HG02759 (cell line): ENCODE results near the gene KAT2A.

Experiments used
- ATAC-seq: cut with Tn5 transposase; IDR thresholded peaks from one replicate; pipeline ENCODE4 v1.9.1; 2021; ENCODE audit warnings: mild to moderate bottlenecking, moderate library complexity; ENCODE audit not compliant: unreplicated experiment

KAT2A gene

DNA sequence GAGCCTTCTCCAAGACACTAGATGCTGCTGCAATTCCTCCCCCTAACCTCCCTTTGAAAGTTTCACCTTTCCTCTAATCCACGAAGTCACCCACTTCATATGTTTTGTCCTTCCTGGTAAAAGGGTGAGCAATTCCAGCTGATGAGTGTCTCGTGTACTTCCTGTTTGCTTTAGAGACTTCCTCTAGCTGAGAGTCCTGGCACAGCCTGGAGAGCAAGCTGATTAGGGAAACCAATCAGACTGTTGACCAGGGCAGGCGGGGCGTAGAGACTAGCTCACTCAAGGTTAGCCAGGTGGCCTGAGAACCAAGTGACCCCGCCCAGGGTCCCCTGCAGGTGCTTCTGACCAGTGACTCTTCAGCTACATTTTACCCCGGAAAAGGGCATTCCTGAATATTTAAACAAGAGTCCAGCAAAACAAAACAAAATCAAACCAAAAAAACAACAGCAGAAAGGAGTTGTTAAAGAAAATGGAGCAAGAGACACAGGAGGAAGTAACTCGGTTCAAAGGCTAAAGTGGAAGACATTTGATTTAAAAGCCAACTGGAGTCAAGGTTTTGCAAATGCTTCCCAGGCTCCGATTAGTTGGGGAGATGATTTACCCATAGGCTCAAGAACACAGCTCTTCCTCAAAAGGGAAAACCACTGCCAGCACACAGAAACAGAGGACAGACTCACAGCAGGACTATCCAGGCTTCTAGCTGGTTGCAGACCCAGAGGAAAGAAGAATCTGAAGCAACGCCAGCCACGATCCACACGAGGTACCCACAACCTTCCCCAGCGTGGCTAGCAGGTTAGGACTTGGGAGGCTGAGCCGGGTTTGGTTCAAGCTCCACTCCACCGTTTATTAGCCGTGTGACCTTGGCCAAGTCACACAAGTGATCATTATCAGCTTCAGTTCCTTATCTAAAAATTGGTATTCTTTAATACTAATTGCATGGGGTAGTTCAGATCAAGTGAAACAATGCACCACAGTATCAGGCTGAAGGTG, 14.8 kb upstream of the KAT2A start:
- ATAC-seq = no peak

DNA sequence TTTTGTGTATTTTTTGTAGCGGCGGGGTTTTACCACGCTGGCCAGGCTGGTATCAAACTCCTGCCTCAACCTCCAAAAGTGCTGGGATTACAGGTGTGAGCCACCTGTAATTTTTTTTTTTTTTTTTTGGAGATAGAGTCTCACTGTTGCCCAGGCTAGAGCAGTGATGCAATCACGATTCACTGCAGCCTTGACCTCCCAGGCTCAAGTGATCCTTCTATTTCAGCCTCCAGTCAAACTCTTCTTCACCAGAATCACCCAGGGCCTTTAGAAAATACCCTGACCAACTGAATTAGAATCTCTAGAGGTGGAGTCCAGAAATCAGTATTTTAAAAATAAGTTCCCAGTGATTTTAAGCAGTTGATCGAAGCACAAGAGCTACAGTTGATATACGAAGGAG, 14.0 kb upstream of the KAT2A start:
- ATAC-seq = no peak

DNA sequence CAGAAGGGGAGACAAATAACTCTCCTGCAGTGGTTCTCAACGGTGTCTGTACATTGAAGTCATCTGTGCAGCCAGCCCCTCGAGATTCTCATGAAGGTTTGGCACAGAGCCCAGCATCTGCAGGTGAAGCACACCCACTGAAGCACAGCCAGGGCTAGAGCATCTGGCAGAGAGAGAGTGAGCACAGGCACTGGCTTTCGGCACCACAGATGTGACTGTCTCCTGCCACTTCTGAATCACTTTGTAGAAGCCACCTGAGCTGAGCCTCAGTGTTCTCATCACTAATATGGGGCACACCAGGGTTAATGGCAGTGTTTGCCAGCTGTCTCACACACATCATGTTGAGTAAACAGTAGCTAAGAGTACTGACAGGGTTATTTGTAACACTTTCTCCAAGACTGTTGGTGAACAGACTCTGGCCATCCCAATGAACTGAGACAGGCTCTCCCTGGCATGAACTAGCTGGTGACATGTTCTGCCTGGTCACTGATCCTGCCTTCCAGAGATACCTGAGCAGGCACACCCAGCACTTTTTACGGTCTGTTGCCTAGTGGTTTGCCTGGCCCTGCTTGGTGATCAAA, 12.4 kb upstream of the KAT2A start:
- peak; percentile 65 for ATAC-seq

GRCh38 chr17:42132941-42133340, 11.8 kb upstream of the KAT2A start:
- ATAC-seq = peak; percentile 58

DNA sequence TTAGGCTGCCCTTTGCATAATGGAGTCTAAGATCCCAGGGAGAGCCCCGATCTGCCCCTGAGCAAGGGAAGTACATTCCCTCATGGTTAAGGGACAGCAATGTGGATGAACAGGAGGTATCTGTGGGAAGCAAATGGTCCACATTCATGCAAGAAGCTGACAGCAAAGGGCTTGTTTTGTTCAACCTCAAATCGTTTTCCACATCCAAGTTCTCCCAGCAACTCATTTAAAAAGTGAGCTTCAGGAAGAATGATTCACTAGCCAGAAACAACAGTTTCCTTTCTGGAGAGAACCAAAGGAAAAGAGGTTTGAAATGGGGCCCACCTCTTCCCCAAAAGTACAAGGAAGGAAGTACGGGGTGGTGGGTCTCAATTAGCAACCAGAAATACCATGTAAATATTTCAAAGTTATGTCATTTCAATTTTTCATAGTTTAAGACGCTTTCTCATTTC, 10.8 kb upstream of the KAT2A start:
- ATAC-seq = no peak

- ATAC-seq = no peak
Observed at GRCh38 chr17:42131232-42131631, 10.1 kb upstream of the KAT2A start.

DNA sequence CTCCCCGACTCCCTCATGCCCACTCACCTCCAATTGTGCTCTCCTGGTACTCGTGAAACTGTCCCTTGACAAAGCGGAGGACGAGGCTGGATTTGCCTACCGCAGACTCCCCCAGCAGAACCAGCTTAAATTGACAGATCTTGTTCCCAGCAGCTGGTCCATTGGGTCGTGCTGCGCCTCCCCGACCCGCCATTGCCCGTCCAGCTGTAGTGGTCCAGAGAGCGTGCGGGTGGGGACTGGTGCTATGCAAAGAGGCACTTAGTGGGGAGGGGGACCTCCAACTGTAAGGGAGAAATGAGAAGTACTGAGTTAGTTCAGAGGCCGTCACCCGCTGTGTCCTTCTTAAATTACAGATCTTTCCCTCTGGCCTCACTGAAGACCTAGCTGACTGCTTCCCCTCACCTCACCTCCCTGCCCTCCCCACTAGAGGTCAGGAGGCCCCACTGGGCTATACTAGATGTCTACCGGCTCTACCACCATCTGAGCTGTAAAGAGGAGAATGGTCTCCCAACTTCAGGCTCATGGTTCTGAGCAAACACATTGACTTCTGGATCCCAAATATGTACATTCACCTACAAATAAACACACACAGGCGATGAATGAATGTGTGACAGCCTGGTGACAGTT, 9.3 kb upstream of the KAT2A start:
- ATAC-seq = no peak

DNA sequence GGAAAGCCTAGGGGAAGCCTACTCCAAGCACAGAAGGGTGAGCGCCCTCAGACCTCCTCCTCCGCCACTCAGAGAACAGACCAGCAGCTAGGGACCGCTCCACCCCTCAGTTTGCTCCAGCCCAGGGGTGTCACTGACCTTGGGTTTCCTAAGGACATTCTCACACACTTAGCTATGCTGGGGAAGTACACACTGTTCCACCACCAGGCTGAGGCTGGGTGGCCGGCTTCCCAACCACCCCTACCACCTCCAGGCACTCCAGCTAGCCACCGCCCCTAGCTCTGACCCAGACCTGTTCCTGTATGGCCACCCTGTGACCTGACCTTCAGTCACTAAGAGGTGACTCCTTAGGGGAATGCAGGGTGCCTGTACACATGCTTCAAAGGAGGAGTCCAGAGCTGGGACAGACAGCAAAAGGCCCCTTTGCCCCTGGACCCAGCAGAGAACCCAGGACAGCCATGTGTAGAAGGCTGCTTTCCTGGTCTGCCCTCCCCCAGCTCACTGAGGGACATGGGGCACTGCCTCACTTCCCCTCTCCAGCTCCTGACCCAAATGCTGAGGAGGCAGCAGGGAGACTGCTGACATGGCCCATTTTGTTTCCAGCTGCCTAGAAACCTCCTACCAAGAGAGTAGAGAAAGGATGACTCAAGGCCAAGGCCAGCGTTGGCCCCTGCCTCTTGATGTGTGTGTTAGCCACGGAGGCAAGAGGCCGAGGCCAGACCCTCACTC, 8.1 kb upstream of the KAT2A start:
- no peak for ATAC-seq

DNA sequence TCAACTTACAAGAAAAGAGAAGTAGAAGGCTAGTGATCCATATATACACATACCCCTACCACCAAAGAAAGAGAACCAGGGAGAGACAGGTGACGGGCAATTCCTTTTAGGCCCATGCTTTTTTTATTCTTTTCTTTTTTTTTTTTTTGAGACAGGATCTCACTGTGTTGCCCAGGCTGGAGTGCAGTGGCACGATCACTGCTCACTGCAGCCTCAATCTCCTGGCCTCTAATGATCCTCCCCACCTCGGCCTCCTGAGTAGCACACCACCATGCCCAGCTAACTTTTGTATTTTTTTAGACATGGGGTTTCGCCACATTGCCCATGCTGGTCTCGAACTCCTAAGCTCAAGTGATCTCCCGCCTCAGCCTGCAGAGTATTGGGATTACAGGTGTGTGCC, 6.2 kb upstream of the KAT2A start:
- no peak for ATAC-seq

- ATAC-seq = no peak
Observed at GRCh38 chr17:42126836-42127235, 5.7 kb upstream of the KAT2A start.

DNA sequence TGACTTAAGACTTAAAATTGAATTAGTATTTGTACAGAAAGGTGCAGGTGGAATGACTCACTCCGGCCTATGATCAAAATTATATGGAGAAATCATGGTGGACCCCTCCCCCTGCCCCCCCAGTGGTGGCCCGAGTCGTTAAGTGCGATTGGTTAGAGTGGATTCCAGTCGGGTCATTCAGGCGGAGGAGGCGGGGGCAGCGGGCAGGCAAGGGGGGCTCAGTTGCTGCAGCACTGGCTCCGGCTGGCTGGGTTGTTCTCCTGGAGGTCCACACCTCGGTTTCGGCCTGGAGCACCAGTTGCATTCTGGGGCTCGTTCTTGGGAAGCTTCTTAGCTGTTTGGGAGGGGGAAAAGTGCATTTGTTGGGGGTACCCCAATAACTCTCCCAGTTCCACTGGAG, 4.4 kb upstream of the KAT2A start:
- no peak for ATAC-seq

GRCh38 chr17:42124256-42124655, 3.1 kb upstream of the KAT2A start:
- no peak for ATAC-seq

- no peak for ATAC-seq
Observed at GRCh38 chr17:42122371-42123303, 1.5 kb upstream of the KAT2A start, which contains the start of gene HSPB9. Gene HSPB9, plus strand, starts transcription at chr17:42122804. Its CDS starts 47 bp downstream, at chr17:42122851.

DNA sequence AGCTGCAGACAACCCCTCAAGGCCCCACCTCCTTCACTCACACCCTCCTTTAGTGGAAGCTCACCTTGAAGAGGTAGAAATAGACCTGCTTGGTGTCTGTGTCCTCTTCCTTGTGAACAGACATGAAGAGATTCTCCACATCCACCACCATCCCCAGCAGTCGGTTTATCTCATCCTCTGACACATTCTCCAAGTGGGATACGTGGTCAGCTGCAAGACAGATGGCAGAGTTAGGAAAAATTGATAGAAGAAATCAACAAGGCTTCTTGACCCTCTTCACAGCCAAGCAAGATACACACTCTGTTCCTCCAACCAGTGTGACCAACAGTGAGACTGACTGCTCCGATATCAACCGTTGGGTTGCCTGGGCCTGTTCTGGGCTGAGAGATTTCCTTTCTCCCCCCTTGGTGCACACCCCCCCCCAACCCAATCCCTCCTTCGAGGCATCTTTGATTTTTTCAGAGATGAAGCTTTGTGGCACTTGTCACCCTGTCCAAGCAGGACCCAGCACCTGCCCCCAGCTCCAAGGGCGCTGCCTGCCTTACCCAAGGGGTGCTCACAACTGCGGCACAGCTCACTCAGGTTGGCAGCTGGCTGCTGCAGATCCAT, 902 bp downstream of the KAT2A start:
- no peak for ATAC-seq

- ATAC-seq = no peak
Observed at GRCh38 chr17:42119301-42119700, 1.9 kb downstream of the KAT2A start.

DNA sequence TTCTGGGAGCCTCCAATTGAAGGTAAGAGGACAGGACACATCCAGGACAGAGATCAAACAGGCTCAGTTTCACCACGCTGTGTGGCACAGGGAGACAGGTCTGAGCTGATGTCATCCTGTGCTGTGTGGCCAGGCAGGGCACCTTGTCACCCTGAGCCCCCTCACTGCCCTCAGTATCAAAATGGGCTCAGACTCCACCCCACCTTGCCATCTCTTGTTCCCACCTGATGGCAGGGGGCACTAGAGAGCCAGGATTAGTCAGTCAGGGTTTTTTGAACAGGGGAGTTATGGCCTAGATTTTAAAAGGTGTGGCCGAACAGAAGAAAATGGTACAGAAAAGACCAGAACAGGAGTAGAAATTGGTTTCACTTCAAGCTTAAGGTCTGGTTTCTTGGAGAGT, 2.6 kb downstream of the KAT2A start:
- no peak for ATAC-seq

DNA sequence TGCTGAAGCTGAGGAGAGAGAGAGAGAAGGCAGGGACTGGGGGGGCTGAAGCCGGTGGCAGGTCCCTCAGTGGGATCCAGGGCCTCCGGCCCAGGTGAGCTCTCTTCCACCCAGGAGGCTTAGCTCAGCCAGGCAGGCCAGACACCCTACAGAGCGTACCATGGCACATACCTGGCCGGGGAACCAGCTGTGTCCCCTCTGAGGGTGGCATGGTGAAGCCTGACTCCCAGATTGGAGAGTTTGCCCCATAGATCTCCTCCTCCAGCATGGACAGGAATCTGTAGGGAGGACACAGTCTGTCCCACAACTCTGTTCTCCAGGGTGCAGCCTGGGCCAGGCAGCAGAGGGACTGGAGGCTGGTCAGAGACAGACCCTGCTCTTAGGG, 3.0 kb downstream of the KAT2A start:
- ATAC-seq = no peak

DNA sequence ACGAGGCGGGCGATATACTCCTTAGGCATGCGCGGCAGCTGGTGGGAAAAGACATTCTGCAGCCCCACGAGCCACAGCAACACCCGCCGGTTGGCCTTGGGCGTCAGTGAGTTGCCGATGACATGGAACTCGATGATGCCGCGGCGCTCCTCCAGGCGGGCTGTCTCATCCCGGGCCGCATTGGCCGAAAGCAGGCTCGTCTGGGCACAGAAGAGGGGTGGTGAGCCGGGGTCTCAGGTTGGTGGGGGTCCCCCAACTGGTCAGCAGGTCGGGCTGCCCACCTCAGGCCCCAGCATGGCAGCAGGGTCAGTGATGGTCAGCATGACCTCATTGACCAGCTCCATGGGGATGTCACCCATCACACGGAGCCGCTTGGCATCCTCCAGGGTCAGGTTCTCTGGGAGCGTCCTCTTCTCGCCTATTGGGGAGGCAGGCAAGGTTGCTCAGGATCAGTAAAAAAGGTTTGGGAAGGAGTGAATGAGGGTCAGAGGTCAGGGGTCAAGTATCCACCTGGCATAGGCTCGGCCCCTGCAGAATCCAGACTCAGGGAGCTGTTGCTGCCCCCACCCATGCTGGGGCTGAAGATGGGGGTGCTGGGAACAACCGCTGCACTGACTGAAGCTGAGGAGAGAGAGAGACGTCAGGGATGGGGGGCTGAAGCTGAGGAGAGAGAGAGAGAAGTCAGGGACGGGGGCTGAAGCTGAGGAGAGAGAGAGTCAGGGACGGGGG, 3.6 kb downstream of the KAT2A start:
- ATAC-seq = no peak
